Heart left ventricle (tissue), 13 donors: ENCODE results near the gene SMG7.

ENCODE experiments used
- CTCF ChIP-seq, 12 donors: fragments of 200-600 bp; sonication (generic) in 4 of 12; IDR thresholded peaks; one replicate each; pipeline versions ENCODE4 v1.5.0 to v1.8.0; 2018 to 2022; ENCODE audit warnings: antibody characterized with exemption in 12 of 12, mild to moderate bottlenecking in 5 of 12
- POLR2A ChIP-seq, 2 donors: fragments of 450-650 bp; IDR thresholded peaks; one replicate each; pipeline ENCODE4 v1.6.1; 2017; ENCODE audit warnings: antibody characterized with exemption in 2 of 2, mild to moderate bottlenecking in 2 of 2, moderate library complexity in 2 of 2
- donor health status: ischemic (EF 13 %, LVEDD 7.1; RV severe dilation, severe dysfunction).
- donor health status: DM: no; HTN: yes; CAD: no.
- donor health status: DM: no; HTN: no; CAD: no.
- donor health status: ischemic (EF 25% LVEDD 6.9; RV normal size, moderate dysfunction).
- donor health status: ischemic (EF 25% LVEDD 5.7; RV mildly dilated, moderate dysfunction).
- donor health status: ischemic (EF 35%, LVEDD 5.7; RV mildly dilated, moderate dysfunction).
- donor health status: nonischemic (EF 11% LVEDD 7.7; RV severe dilation, severe dysfunction).
- donor health status: DM: yes; HTN: yes; CAD: no.
- donor health status: PGD.
- donor health status: ischemic (EF 29% LVEDD 5.4; RV normal size, mild dysfunction).
- donor health status: nonischemic (EF 23%, LVEDD 6.1; RV moderate dilation, normal function).

GRCh38 chr1:183461350-183461749 lies 10.9 kb upstream of the SMG7 start:
- TF ChIP-seq CTCF (IDR thresholded peaks at IDR 0.05) (no peak), POLR2A (IDR thresholded peaks at IDR 0.05) (no peak)
